HuH-7 (cell line): ENCODE measurements around the gene WDR46.

Source experiments
- DNase-seq: peaks from one replicate; pipeline ENCODE4 v3.0.0; 2011; ENCODE audit warnings: low spot score

The WDR46 gene

GRCh38 chr6:33288921-33289783 lies at the start of gene WDR46, which contains the start of gene PFDN6:
WDR46 (minus strand) TSS chr6:33289239; CDS start chr6:33289170, 69 bp downstream.
PFDN6 (plus strand) TSS chr6:33289601; CDS start chr6:33289857, 256 bp downstream.
- DNase-seq, result peak; percentile 89

GRCh38 chr6:33336495-33336894 lies 47.5 kb upstream of the WDR46 start:
- DNase-seq, result no peak

GRCh38 chr6:33335916-33336315 lies 46.9 kb upstream of the WDR46 start:
- no peak for DNase-seq

- no peak for DNase-seq
Measured at GRCh38 chr6:33333666-33334065, 44.6 kb upstream of the WDR46 start.

- no peak for DNase-seq
Measured at GRCh38 chr6:33330736-33331135, 41.7 kb upstream of the WDR46 start.

GRCh38 chr6:33329058-33329457 lies 40.0 kb upstream of the WDR46 start:
- DNase-seq, result no peak

GRCh38 chr6:33324125-33324524 lies 35.1 kb upstream of the WDR46 start:
- no peak for DNase-seq

GRCh38 chr6:33323623-33323948 lies 34.5 kb upstream of the WDR46 start:
- no peak for DNase-seq

- DNase-seq, result no peak
Measured at GRCh38 chr6:33321227-33321626, 32.2 kb upstream of the WDR46 start.

GRCh38 chr6:33320315-33321181 lies 31.5 kb upstream of the WDR46 start:
- DNase-seq, result no peak

GRCh38 chr6:33319939-33320314 lies 30.9 kb upstream of the WDR46 start:
- DNase-seq, result no peak

GRCh38 chr6:33318426-33319073 lies 29.5 kb upstream of the WDR46 start:
- DNase-seq, result no peak

GRCh38 chr6:33317669-33318425 lies 28.8 kb upstream of the WDR46 start, which contains the start of gene ZBTB22:
ZBTB22 (minus strand) TSS chr6:33317744; CDS start chr6:33316916, 828 bp downstream.
- DNase-seq, result peak; percentile 88

- DNase-seq, result peak; percentile 55
Measured at GRCh38 chr6:33317419-33317668, 28.3 kb upstream of the WDR46 start.

- no peak for DNase-seq
Measured at GRCh38 chr6:33316603-33317418, 27.8 kb upstream of the WDR46 start.

GRCh38 chr6:33315793-33316602 lies 27.0 kb upstream of the WDR46 start:
- DNase-seq, result no peak

GRCh38 chr6:33314943-33315792 lies 26.1 kb upstream of the WDR46 start:
- DNase-seq, result no peak

- DNase-seq, result peak; percentile 61
Measured at GRCh38 chr6:33314515-33314942, 25.5 kb upstream of the WDR46 start.
